Mesothelial cell of epicardium (in vitro differentiated cells): ENCODE results near the gene PSMC5. TPM values are rescaled to one million over a fixed set of nuclear protein-coding genes. Genes with fewer than 3 reads are reported as not detected.

Experiments used
- DNase-seq, 2 experiments: peaks; one replicate each; pipeline ENCODE4 v3.0.0; 2021; ENCODE audit warnings: low spot score in 2 of 2; ENCODE audit not compliant: unreplicated experiment in 2 of 2
- H3K27ac Mint-ChIP-seq: 2 replicates; pipeline ENCODE4 v1.8.0; 2021; ENCODE audit warnings: mixed read lengths
- H3K27me3 Mint-ChIP-seq: 2 replicates; pipeline ENCODE4 v1.8.0; 2021; ENCODE audit warnings: low read depth, mixed read lengths
- H3K36me3 Mint-ChIP-seq: 2 replicates; pipeline ENCODE4 v1.8.0; 2021; ENCODE audit warnings: mixed read lengths
- H3K4me1 Mint-ChIP-seq: 2 replicates; pipeline ENCODE4 v1.8.0; 2021; ENCODE audit warnings: mixed read lengths
- H3K4me3 Mint-ChIP-seq: 2 replicates; pipeline ENCODE4 v1.8.0; 2021; ENCODE audit warnings: mild to moderate bottlenecking, moderate library complexity, mixed read lengths
- H3K9me3 Mint-ChIP-seq: 2 replicates; pipeline ENCODE4 v1.8.0; 2021; ENCODE audit warnings: mixed read lengths
- CTCF ChIP-seq: fragments of 200-600 bp; sonication (generic); IDR thresholded peaks from one replicate; pipeline ENCODE4 v1.5.0; 2021; ENCODE audit warnings: antibody characterized with exemption; ENCODE audit not compliant: unreplicated experiment
- total RNA-seq: library from RNA; stranded (reverse); gene quantifications from 3 replicates; pipeline ENCODE4 v1.2.1, GENCODE V29; 2021

PSMC5 gene
- total RNA-seq, 1 donor from 2014 or later = 76.5 TPM

DNA sequence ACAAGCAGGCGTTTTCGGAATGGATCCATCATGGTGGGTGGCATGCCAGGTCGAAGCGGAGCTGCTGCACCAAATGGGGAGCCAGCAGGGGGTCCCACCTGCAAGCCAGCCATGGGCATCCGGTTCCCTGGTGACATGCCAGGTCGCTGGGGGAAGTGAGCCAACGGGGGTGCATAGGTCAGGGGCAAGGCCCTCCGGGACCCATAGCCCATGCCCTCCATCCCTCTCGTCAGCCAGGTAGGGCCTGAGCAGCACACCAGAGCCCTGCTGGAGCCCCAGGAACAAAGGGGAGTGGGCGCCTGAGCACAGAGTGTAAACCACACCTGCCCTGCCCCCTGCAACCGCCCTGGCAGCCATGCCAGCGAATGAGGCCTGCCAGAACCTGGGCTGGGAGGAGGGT, 10.2 kb downstream of the PSMC5 start:
- no peak for TF ChIP-seq CTCF
- Mint-ChIP-seq H3K4me3 (no peak overlapping the region), H3K9me3 (no peaks in the 10 kb centered on the region)

DNA sequence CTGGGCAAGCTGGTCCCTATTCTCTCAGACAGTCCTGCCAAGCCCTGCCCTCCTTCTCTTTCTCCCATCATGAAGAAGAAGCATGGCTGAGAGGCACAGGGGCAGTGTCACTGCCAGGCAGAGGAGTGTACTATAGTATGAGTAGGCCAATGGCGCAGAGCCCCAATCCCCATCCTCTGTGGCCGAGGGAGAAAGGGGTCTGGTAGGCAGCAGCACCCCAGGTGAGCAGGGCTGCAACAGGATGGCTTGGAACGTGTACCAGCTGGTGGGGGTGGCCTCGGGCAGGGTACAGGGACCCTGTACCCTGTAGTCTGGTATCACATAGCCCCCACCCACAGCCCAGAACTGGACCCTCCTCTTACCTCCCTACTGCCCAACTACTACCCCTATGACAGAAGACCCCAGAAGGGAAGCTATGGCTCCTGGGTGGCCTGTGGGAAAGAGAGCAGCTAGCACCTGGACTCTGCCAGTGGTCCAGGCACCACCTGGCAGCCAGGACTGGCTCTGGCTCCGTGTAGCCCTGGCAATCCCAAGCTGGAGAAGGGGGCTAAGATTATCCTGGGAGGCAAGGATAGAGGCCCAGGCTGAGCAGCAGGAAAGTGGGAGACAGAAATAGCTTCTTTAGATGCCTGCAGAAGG, 10.8 kb downstream of the PSMC5 start:
- Mint-ChIP-seq H3K4me1 (peaks cover 31% of the 10 kb centered on the region), H3K27me3 (no peaks in the 10 kb centered on the region), H3K9me3 (no peaks in the 10 kb centered on the region), H3K4me3 (no peak overlapping the region), H3K27ac (peak overlapping the region; percentile 90), H3K36me3 (peaks cover 4% of the 10 kb centered on the region)
- no peak for TF ChIP-seq CTCF
- no peak for DNase-seq

More for the DNA sequence above, 10.2 kb downstream of the PSMC5 start:
- H3K36me3 Mint-ChIP-seq = peaks cover 5% of the 10 kb centered on the region
- no peaks in the 10 kb centered on the region for H3K27me3 Mint-ChIP-seq
- DNase-seq = no peak
- H3K4me1 Mint-ChIP-seq = peaks cover 31% of the 10 kb centered on the region
- H3K27ac Mint-ChIP-seq = no peak overlapping the region

DNA sequence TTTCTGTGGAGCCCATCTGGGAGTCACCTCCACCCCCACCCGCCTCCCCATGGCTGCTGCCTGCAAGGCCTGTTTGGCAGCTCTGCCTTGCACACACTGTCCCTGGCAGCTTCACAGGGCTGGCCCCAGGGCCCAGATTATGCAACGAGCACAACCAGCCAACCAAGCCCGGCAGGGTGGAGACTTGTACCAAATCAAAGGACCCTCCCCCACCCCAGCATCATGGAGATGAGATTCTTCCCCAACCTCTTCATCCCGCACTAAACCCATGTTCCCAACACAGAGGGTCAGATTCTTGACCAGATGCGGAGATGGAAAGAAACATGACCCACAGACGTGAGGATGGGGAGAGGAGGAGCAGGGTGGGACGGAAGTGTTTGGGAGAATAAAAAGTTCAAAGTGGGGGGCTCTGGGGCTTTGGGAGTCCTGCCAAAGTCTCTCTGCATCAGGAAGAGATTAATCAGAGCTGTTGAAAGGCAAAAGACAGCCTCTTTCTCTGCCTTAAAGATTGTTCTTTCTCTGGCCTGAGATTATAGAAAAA, 11.5 kb downstream of the PSMC5 start:
- Mint-ChIP-seq H3K4me1 (peaks cover 34% of the 10 kb centered on the region), H3K27me3 (no peaks in the 10 kb centered on the region), H3K27ac (peak overlapping the region; percentile 90), H3K4me3 (peak overlapping the region; percentile 37), H3K36me3 (peaks cover 4% of the 10 kb centered on the region), H3K9me3 (no peaks in the 10 kb centered on the region)
- no peak for DNase-seq
- no peak for TF ChIP-seq CTCF

DNA sequence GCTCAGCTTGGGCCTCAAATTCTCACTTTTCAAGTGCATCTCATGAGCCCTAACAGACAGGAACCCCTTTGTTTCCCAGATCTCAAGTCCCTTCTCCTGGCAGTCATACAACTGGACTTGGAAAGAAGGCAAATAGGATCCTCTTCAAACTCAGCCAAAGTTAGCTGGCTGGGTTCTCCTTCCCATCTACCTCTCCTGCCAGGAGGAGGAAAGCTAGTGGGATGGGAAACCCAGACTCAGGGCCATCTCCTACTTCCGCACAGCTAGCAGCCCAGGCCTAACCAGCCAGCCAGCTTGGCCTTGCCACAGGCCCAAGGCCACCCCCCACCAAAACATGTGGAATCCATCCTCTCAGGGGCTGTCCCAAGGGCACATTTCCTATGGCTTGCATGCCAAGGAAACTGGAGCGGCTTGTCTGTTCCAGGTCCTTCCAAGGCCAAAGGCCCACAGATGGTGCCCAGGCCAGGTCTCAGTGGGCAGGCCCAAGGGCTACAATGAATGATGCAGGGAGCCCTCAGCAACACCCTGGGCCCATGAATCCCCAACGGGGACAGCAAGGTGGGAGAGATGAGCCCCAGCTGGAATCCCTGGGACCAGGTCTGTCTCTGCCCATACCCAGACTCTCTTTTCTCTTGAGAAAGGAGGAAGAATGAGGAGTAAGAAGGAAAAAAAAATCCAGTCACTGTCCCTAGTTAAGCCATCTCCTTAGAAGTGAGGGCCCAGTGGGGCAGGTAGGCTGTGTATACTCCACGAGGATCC, 13.5 kb downstream of the PSMC5 start:
- no peak for DNase-seq
- Mint-ChIP-seq H3K9me3 (no peaks in the 10 kb centered on the region), H3K36me3 (no peaks in the 10 kb centered on the region), H3K27ac (peak overlapping the region; percentile 95), H3K4me3 (peak overlapping the region; percentile 96), H3K27me3 (peaks cover 2% of the 10 kb centered on the region), H3K4me1 (peaks cover 37% of the 10 kb centered on the region)
- TF ChIP-seq CTCF = no peak

DNA sequence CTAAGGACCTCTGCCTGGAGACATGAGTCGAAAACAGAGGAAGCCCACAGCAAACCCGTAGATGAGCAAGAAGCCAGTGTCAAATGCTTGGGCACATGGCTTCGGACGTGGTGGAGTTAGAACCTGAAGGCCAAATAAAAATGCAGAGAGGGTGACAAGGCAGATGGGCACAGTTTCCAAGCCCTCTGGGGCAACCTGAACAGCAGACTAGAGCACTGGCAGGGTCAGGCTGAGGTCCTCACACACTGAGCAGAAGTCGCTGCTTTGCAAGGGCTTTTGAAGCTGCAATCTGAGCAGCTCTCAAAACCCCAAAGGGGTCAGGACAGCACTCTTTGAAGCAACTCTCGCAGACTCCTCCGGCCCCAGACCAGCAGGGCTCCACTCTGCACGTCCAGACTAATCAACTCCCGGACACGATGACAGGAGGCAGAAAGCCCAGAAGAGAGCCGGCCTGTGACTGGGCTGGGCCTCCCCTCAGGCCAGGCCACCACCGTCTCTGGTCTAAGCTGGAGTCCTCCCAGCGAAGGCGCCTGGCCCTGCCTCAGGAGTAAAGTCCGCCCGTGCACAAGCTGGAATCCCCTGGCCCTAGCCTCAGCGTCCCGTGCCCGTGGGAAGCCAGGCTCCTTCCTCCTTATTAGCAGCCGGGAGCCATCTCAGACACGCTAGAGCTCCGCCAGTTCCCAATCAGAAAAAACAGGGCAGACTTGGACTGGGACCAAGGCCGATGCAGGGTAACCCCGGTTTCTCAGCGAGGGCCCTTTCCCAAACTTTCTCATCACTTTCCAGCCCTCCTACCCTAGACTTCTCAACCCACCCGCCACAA, 14.3 kb downstream of the PSMC5 start:
- H3K27ac Mint-ChIP-seq = peak overlapping the region; percentile 95
- H3K4me3 Mint-ChIP-seq = peak overlapping the region; percentile 96
- no peak for TF ChIP-seq CTCF
- no peaks in the 10 kb centered on the region for H3K36me3 Mint-ChIP-seq
- peaks cover 37% of the 10 kb centered on the region for H3K4me1 Mint-ChIP-seq
- no peaks in the 10 kb centered on the region for H3K9me3 Mint-ChIP-seq
- peak in 1 of 2 experiments; percentile 55 for DNase-seq
- peaks cover 2% of the 10 kb centered on the region for H3K27me3 Mint-ChIP-seq
